ENCODE results near the gene CCN2. TPM values are rescaled to one million over a fixed set of nuclear protein-coding genes. Genes with fewer than 3 reads are reported as not detected.

CCN2 gene
- total RNA-seq, 1 experiment from 2014 or later, result 67.8 TPM

- ChIA-PET POLR2A (interaction anchor here (0.7 to 0.8 kb wide), 2 partner anchors 12 to 149 kb away, joined by 3 to 4 read pairs; no protein-coding TSS in a partner anchor), CTCF (interaction anchor here (0.7 to 1.3 kb wide), 6 partner anchors 10 to 262 kb away, joined by 3 to 6 read pairs (median 4); no protein-coding TSS in a partner anchor)
- Mint-ChIP-seq H3K4me3 (no peak overlapping the region), H3K27ac (no peak overlapping the region), H3K36me3 (peaks cover 5% of the 10 kb centered on the region; the same call in 1 of the 2 replicates), H3K9me3 (no peaks in the 10 kb centered on the region), H3K27me3 (ENCODE audit: low read depth) (no peaks in the 10 kb centered on the region), H3K4me1 (peaks cover 53% of the 10 kb centered on the region)
- ATAC-seq, result peak; percentile 27
- no peak for DNase-seq (ENCODE audit: low spot score)
- TF ChIP-seq ZNF416 (CRISPR knock-in tag; IDR thresholded peaks at IDR 0.05) (no peak), PRDM15 (CRISPR knock-in tag; IDR thresholded peaks at IDR 0.05) (no peak), TEAD1 (CRISPR knock-in tag; IDR thresholded peaks at IDR 0.05) (no peak), HMGA2 (CRISPR knock-in tag; IDR thresholded peaks at IDR 0.05) (no peak), ZBTB43 (CRISPR knock-in tag; IDR thresholded peaks at IDR 0.05) (no peak), SMAD3 (CRISPR knock-in tag; IDR thresholded peaks at IDR 0.05; ENCODE audit: borderline replicate concordance) (no peak), ERG (CRISPR knock-in tag; IDR thresholded peaks at IDR 0.05) (no peak), SOX15 (CRISPR knock-in tag; IDR thresholded peaks at IDR 0.05) (no peak), GRHL2 (CRISPR knock-in tag; IDR thresholded peaks at IDR 0.05; ENCODE audit: insufficient replicate concordance, severe bottlenecking) (no peak), NFYB (CRISPR knock-in tag; conservative IDR thresholded peaks at IDR 0.05; ENCODE audit: low read depth) (no peak)
- TF ChIP-seq, protein P1, sequence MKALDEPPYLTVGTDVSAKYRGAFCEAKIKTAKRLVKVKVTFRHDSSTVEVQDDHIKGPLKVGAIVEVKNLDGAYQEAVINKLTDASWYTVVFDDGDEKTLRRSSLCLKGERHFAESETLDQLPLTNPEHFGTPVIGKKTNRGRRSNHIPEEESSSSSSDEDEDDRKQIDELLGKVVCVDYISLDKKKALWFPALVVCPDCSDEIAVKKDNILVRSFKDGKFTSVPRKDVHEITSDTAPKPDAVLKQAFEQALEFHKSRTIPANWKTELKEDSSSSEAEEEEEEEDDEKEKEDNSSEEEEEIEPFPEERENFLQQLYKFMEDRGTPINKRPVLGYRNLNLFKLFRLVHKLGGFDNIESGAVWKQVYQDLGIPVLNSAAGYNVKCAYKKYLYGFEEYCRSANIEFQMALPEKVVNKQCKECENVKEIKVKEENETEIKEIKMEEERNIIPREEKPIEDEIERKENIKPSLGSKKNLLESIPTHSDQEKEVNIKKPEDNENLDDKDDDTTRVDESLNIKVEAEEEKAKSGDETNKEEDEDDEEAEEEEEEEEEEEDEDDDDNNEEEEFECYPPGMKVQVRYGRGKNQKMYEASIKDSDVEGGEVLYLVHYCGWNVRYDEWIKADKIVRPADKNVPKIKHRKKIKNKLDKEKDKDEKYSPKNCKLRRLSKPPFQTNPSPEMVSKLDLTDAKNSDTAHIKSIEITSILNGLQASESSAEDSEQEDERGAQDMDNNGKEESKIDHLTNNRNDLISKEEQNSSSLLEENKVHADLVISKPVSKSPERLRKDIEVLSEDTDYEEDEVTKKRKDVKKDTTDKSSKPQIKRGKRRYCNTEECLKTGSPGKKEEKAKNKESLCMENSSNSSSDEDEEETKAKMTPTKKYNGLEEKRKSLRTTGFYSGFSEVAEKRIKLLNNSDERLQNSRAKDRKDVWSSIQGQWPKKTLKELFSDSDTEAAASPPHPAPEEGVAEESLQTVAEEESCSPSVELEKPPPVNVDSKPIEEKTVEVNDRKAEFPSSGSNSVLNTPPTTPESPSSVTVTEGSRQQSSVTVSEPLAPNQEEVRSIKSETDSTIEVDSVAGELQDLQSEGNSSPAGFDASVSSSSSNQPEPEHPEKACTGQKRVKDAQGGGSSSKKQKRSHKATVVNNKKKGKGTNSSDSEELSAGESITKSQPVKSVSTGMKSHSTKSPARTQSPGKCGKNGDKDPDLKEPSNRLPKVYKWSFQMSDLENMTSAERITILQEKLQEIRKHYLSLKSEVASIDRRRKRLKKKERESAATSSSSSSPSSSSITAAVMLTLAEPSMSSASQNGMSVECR (CRISPR knock-in tag; IDR thresholded peaks at IDR 0.05; ENCODE audit: borderline replicate concordance), result no peak
- TF ChIP-seq, protein P2, sequence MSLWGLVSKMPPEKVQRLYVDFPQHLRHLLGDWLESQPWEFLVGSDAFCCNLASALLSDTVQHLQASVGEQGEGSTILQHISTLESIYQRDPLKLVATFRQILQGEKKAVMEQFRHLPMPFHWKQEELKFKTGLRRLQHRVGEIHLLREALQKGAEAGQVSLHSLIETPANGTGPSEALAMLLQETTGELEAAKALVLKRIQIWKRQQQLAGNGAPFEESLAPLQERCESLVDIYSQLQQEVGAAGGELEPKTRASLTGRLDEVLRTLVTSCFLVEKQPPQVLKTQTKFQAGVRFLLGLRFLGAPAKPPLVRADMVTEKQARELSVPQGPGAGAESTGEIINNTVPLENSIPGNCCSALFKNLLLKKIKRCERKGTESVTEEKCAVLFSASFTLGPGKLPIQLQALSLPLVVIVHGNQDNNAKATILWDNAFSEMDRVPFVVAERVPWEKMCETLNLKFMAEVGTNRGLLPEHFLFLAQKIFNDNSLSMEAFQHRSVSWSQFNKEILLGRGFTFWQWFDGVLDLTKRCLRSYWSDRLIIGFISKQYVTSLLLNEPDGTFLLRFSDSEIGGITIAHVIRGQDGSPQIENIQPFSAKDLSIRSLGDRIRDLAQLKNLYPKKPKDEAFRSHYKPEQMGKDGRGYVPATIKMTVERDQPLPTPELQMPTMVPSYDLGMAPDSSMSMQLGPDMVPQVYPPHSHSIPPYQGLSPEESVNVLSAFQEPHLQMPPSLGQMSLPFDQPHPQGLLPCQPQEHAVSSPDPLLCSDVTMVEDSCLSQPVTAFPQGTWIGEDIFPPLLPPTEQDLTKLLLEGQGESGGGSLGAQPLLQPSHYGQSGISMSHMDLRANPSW (CRISPR knock-in tag; conservative IDR thresholded peaks at IDR 0.05; ENCODE audit: low read depth), result no peak
- TF ChIP-seq, protein P3, sequence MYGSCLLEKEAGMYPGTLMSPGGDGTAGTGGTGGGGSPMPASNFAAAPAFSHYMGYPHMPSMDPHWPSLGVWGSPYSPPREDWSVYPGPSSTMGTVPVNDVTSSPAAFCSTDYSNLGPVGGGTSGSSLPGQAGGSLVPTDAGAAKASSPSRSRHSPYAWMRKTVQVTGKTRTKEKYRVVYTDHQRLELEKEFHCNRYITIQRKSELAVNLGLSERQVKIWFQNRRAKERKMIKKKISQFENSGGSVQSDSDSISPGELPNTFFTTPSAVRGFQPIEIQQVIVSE (CRISPR knock-in tag; IDR thresholded peaks at IDR 0.05; ENCODE audit: borderline replicate concordance), result no peak
These were observed 4.7 kb upstream of the CCN2 start for GRCh38 chr6:131955876-131956275.
